ENCODE results near the gene SLC39A11.
"Not testable (repeated sequence)": the region's sequence is repeated elsewhere in the genome, so short reads cannot be mapped to it uniquely, and the experiment has no call there.

The SLC39A11 gene

DNA sequence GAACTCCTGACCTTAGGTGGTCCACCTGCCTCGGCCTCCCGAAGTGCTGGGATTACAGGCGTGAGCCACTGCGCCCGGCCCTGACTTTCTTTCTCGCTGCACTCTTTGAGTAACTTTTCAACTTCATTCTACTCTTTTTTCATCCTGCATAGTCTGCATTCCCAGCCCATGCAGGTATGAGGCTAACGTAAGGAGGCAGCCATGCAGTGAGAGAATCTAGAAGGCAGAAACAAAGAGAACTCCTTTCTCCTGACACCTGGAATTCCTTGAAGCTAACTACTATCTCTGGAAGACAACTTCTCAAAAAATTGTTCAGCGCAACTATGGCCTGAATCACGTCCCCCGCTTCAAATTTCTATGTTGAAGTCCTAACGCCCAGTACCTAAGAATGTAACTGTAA is 152.0 kb downstream of the SLC39A11 start:
- DNase-seq, result no peak

DNA sequence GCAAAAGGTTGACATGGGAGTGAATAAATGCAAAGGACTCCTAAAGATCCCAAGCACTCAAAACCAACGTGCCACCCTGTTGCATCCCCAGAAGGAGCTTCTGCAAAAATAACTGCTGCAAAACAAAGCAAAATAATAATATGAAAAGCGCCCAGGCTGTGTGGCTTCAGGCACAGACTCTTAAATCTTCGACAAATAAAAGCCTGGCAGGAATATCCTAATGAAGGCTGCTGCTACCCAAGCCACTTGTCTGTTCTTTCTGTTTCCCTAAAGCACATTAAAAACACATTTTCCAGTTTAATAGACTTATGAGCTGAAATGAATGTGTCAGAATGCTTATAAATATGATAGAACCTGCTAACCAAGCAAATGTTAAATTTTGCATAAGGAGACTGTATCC is 154.0 kb downstream of the SLC39A11 start:
- peak; percentile 8 for DNase-seq

DNA sequence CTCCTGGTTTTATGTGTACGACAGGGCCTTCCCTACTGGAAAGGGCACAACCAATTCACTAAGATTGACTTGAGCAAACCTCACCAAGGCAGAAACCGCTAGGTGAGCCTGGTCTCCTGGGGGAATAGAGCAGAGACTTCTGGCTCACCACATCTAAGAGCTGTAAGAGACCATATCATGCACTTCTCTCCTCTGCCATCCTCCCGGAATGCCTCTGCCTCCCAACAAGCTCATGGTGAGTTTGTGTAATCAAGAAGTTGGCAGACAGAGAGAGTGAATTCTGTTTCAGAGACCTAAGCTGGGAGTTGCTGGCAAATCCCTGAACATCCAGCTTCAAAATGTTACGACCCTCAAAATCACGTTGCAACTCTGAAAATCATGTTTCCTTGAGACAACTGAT is 154.8 kb downstream of the SLC39A11 start:
- DNase-seq, result no peak

DNA sequence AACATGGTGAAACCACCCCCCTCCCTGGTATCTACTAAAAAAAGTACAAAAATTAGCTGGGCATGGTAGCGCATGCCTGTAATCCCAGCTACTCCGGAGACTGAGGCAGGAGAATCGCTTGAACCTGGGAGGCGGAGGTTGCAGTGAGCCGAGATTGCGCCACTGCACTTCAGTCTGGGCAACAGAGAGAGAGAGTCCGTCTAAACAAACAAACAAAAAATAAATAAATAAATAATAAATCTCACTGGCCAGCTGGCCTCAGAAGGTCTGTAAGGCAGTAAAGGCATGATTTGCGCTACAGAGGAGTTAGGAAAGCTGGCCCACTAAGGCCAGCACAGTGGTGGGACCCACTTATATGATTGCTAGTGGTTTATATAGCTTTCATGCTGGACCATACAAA is 155.2 kb downstream of the SLC39A11 start:
- DNase-seq, result not testable (repeated sequence)

DNA sequence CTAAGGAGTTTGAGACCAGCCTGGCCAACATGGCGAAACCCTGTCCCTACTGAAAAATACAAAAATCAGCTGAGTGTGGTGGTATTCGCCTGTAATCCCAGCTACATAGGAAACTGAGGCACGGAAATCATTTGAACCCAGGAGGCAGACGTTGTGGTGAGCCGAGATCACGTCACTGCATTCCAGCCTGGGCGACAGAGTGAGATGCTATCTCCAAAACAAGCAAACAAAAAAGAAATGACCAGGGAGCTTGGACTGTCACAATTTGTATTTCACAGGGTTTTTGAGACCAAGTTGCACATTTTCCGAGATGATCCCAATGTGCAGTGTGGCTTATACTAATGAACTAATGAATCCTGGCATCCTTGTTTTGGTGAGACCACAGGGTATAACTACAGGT is 156.5 kb downstream of the SLC39A11 start:
- DNase-seq, result no peak

DNA sequence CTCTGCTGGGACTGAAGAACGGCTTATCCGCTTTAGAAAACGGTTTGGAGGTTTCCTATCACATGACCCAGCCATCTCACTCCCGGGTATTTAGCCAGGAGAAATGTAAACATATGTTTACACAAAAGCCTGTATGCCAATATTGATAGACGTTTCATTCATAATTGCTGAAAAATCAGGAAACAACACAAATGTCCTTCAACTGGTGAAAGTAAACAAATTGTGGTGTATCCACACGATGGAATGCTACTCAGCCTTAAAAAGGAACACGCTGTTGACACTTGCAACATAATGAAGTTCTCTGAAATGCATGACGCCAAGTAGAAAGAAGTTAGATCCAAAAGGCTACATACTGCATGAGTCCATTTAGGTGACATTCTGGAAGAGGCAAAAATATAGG is 157.6 kb downstream of the SLC39A11 start:
- DNase-seq, result no peak

DNA sequence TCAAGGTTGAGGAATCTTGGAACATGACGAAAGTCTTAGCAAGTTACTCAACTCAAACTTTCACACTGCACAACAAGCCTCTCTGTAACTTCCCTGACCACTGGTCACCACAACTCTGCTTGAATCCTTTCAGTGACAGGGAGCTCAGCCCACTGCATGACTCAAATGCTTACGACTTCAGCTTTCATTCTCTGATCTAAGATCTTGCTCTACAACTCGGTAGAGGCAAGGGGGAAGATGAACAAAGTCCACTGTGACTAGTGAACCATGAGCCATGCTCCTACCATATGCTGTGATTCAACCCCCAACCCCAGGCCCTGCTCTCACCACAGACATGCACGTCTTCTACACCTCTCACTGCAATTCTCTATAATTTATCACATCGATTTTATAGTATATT is 160.9 kb downstream of the SLC39A11 start:
- no peak for DNase-seq

DNA sequence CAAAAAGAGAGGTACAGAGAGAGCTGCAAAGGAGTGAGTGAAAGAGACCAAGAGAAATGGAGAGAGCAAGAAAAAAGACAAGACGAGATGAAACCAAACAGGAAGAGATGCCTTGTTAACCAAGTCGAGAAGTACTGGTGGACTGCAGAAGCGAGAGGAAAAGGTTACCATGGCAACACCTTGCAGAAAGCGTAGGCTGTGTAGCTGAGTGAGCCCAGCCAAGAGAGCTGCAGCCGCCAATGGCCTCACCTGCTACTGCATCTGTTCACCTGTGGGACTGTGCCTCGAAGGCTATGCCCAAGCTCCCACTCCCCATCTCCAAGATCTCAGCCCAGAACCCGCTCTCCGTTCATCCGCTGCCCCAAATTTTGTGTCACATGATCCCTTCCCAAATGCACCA is 161.3 kb downstream of the SLC39A11 start:
- DNase-seq, result peak; percentile 24

DNA sequence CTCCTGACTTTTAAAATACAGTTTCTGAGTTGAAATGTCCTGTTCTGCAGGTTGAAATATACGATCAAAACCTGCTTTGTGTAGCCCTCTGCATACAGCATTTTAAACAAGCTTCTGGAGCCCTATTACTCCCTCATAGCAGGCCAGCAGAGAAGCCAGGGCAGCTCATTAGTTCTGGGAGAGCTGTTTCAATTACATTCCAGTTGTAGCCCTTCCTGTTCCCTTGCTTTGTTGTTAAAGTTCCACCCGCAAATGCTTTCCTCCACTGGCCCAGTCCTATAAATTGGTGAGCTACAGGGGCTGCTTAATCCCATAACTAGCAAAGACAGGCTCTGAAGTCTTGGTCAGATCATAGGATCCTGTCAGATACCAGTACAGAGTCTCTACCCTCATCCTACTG is 162.5 kb downstream of the SLC39A11 start:
- no peak for DNase-seq

DNA sequence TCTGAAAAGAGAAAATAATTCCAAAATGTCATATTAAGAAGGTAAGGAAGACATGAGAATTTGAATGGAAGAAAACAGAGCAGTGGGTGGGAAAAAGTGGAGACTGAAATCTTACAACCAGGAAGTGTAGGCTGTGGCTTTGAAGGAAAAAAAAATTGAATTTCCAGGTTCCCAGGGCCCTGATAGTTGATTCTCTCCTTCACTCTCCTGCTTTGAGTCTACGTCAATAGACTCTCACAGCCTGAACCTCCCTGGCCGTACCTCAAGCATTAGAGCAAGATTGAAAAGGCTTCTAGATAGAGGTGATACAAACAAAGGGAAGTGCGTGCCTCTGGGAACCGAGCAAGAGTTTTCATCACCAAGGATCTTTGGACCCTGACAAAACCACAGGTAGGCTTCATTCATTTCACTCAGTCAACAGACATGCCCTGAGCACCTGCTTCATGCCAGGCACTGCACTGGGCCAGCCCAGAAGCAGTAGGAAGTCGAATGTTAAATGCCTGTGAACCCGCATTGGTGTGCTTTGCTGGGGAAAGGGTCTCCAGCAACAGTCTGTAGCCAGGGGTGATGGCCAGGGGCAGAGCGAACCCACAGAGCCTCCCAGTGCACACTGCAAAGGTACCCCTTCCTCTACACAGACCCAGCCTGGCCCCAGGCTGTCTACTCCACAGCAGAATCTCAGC is 163.9 kb downstream of the SLC39A11 start:
- DNase-seq, result no peak

DNA sequence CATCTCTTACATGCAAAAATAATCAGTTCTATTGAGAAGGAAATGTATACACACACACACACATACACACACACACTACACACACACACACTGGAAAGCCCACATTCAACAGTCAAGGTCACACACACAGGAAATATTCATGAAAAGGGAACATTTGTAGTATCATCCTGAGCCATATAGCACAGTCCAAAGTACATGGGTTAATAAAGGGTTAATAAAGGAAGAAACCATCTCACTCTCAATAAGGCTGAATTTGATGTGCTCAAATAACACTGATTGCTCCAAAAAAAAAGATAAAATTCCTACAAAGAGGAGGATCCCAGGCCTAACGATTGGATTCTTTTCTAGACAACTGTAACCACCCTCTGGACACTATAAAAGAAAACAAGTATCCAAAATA is 164.7 kb downstream of the SLC39A11 start:
- no peak for DNase-seq

DNA sequence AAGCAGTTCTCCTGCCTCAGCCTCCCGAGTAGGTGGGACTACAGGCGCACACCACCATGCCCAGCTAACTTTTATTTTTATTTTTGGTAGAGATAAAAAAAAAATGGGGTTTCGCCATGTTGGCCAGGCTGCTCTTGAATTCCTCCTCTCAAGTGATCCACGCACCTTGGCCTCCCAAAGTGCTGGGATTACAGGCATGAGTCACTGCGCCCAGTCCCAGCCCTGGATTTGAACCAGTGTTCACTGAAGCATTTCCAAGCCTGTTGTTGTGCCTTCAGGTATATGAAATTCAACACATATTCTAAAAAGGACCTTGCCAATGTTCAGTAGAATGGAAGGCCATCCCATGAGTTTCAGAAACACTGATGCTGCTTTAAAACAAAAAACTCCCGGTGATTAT is 165.3 kb downstream of the SLC39A11 start:
- no peak for DNase-seq

DNA sequence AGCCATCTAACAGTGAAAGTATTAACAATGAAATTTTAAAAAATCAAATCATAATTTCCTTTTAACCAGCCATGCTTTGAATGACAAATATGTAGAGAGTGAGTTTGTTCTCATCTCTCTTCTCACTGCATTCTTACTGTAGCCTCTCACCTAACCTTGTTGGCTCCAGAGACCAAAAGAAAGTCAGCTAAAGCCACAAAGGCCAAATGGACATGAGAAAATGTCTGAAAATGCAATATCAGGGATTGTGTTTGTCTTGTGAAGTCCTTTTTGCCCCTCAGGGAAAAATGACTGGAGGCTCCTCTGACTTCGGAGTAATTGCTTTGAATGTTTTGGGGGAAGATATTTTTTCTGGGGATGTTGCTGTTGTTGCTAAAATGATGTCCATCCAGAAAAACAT is 166.3 kb downstream of the SLC39A11 start:
- DNase-seq, result no peak

DNA sequence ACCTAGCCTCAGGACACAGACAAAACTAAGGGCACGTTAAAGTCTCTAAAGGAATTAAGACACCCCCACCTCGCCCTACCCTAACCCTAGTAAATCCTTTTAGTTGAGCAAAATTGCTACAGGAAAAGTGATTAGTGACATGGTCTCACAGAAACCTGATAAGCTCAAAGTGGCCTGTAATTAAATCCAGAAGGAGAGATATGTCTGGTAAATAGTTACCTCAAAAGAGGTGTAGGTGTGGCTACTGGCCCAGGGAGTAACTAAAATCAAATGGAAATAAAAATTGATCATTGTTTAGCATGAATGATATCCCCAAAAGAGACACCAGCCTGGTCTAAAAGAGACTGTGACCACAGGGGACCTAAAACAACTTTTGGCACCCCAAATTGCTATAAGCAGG is 168.3 kb downstream of the SLC39A11 start:
- no peak for DNase-seq

DNA sequence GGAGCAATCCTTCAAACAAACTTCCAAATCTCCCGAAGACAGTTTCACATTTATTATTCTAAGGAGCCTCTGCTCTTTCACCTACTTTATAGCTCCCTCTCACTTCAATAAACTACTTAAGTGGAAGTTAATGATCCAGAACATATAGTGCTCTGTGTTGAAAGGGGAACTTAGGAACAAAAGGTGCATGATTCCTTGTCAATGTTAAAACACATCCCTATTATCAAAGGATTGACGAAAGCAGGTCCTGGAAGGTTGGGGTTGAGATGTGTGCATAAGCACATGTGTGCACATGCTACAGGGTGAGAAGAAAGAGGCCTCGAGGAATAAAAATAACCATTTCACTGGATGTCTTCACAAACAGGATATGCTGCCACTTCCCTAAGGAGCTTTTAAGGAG is 170.3 kb downstream of the SLC39A11 start:
- DNase-seq, result peak; percentile 51

DNA sequence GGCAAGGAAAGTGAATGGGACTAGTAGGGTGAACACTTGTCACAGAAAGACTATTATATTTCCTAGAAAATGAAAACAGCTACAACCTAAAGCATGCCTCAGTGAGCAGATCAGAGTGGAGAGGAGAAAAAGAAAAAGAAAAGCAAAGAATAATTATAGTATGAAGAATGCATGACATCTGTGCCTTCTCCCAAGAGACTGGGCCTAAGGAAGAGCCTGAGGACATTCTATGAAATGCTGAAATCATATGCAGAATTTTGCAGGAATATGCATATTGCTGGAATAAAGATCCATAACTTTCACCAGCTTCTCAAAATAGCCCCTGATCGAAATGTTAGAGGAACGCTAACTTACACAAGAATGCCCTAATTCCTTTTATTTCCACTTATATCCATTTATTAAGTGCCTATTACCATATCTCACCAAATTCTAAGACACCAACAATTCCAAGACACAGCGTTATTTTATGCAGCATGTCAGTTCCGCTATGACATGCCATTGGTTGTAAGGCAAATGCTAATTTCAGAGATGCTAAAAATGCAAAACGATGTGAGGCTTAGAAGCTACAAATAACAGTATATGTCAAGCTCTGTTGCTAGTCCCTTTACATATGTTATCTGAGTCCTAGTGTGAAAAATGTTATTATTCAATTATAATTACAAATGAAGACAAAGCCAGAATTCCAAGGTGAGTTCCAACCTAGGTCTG is 171.0 kb downstream of the SLC39A11 start:
- DNase-seq, result no peak

DNA sequence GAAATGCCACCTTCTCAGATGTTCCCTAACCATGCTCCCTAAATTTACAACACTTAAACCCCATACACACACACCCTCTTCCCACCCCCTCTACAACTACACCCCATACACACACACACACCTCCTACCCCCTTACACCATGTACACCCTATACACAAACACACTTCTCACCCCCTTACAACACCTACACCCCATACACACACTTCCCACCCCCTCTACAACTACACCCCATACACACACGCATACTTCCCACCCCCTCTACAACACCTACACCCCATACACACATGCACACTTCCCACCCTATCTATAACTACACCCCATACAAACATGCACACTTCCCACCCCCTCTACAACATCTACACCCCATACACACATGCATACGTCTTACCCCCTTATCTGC is 172.0 kb downstream of the SLC39A11 start:
- DNase-seq, result no peak

DNA sequence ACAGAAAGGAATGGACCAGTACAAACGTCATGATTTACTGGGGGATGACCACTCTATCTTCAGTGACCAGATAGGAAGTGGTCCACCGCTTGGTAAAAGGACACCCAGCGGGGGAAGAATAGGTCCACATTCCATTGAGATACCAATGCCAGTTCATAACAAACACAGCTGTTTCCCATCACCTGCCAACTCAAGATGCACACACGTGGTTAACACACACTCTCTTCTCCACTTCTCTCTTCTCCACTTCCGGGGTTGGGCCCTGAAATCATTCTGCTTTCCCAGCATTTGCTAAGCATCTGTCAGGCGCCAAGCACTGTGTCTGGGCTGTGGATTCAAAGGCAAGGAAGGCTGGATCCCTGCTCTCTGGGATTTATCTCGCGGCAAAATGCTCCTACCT is 175.5 kb downstream of the SLC39A11 start:
- DNase-seq, result no peak

DNA sequence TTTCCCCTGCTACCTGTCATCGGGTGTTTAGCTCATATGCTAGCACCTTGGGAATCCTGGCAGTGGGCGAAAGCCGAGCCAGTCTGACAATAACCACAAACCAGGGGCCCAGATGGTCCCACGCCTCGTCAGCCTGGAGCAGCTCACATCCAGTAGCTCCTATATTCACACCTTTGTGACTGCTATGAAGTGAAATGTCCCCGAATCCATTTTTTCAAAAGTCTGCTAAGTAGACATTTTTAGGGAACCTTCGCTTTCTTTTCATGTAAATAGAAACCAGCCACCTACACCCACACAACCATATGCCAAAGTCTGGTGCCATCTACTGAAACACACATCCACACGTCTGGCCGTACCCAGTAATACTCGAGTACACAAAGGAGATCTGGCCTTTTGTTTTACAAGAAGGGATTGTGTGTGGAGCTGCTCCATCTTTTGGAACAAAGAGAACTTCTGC is 176.8 kb downstream of the SLC39A11 start:
- no peak for DNase-seq

DNA sequence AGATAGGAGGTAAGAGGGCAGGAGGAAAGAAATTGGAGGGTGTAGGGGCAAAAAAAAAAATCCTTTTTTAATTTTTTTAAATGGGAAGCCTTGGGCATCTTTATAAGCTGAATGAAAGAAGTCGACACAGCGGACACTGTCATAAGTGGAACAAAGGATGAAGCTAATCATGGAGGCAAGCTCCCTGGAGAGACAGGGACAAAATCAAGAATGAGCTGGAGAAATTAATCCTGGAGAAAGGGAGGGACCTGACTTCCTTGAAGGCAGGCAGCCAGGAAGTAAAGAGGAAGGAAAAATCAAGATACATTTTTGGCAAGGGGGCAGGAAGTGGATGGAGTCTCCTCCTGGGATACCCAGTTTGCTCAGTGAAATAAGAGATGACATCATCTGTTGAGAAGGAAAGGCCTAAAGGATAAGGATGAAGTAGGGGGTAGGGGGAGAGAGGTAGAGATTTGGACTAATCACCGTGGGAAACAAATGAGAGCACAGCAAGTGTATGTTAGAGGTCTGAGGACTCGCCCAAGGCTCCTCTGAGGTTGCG is 179.3 kb downstream of the SLC39A11 start:
- DNase-seq, result no peak

DNA sequence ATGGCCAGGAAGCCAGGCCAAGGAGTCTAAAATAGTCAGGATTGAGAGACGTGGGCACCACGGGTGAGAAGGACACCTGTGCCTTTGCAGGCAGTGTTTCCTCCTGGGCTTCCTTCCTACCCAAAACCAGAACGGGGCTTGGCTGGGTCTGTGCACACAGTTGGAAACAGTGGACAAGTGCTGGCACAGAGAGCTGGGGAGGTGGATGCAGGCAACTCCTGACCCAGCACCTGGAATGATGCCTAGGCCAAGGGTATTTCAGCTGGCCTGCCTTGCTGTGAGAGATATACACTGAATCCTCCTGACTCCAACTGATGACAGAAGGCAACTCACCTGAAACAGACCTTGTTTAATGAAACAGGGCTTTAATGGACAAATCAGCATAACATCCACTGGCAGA is 186.2 kb downstream of the SLC39A11 start:
- DNase-seq, result no peak

DNA sequence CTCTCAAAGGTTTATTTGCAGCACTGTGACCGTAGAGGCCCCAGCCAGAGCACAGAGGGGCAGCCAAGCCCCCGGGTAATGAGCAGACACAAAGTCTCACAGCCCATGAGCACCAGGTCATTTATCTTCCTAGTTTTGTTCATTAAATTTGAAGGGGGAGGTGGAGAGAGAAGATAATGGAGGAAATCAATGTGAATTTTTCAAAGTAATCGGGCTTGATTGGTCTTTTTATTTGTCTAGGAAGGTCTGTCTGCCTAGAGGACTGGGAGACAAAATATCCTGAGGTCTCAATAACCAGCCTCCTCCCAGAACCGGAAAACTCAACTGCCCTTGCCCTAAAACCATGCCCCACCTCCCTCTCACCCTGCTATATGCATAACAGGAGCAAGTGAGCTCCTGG is 189.0 kb downstream of the SLC39A11 start:
- no peak for DNase-seq

DNA sequence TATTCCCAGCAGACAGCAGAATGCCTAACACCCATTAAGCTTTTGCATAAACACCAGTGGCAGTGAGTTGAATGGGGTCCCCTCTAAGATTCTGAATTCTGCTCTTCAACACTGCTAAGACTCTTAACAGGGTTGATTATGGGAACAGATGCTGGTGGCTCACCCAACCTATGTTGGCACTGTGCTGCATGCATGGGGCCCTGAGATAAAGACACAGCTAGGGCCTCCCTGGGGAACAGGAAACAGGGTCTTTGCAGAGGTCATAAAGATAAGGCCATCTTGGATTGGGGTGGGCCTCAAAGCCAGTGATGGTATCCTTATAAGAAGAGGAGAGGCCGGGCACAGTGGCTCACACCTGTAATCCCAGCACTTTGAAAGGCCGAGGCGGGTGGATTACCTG is 190.8 kb downstream of the SLC39A11 start:
- no peak for DNase-seq

DNA sequence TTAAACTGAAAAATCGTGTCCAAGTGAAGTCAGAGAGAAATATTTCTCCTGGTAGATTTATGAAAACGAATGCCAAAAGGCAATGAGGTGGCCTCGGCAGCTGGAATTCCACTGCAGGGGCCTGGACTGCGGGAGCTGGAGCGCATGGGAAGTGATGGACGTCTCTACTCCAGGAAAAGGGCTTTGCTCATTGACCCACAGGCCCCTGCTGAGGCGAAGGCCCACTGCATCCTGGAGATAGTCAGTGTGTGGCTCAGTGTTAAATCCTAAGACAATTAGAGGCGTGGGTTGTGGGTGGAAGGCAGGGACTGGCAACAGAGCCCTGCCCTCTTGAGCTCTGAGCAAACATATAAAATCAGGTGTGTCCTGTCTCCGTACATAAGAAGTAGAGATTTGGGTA is 191.4 kb downstream of the SLC39A11 start:
- DNase-seq, result no peak

DNA sequence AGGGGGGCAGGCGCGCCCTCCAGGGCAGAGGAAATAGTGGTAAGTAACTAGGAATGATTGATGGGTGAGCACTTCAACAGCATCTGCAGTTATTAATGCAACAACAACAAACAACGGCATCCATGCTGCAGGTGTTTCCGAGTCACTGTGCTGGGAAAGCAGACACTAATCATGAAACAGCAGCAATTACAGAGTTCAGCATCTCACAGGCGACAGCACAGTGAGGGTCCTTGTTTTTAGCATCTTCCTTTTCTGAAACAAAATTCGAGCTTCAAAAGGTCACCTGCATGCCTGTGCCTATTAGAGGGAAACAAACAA is 191.9 kb downstream of the SLC39A11 start:
- no peak for DNase-seq

Measured in NCI-H524 treated with DMSO at 0.1 percent for 48 hours (cell line).